Stimulated activated CD4-positive, alpha-beta T cell treated with anti-CD3 and anti-CD28 coated beads, Interleukin-4, amount 100 ng/mL, for 48 hours (primary cell): Measurements from ENCODE around the gene UBIAD1.
"Not testable (repeated sequence)": the region's sequence is repeated elsewhere in the genome, so short reads cannot be mapped to it uniquely, and the experiment has no call there.

ENCODE experiments used
- DNase-seq, 2 donors: peaks; one replicate each; pipeline ENCODE4 v3.0.0-alpha.2; 2020; ENCODE audit warnings: low read depth in 2 of 2

The UBIAD1 gene

GRCh38 chr1:11279630-11280029 is 6.6 kb downstream of the UBIAD1 start:
- no peak for DNase-seq

GRCh38 chr1:11280719-11281376 is 7.8 kb downstream of the UBIAD1 start:
- DNase-seq, result no peak

GRCh38 chr1:11281518-11282331 is 8.7 kb downstream of the UBIAD1 start:
- DNase-seq, result no peak

- DNase-seq, result no peak
Measured at GRCh38 chr1:11283151-11283550, 10.2 kb downstream of the UBIAD1 start.

GRCh38 chr1:11284784-11285183 is 11.8 kb downstream of the UBIAD1 start:
- DNase-seq, result no peak

- no peak for DNase-seq
Measured at GRCh38 chr1:11285883-11286734, 13.1 kb downstream of the UBIAD1 start.

GRCh38 chr1:11286735-11287410 is 13.9 kb downstream of the UBIAD1 start:
- DNase-seq, result no peak

- no peak for DNase-seq
Measured at GRCh38 chr1:11289064-11289463, 16.1 kb downstream of the UBIAD1 start.

GRCh38 chr1:11291049-11291448 is 18.1 kb downstream of the UBIAD1 start:
- DNase-seq, result no peak

GRCh38 chr1:11293856-11294255 is 20.9 kb downstream of the UBIAD1 start:
- no peak for DNase-seq

- DNase-seq, result no peak
Measured at GRCh38 chr1:11294951-11295350, 22.0 kb downstream of the UBIAD1 start.

GRCh38 chr1:11295905-11296304 is 22.9 kb downstream of the UBIAD1 start:
- DNase-seq, result no peak

GRCh38 chr1:11297774-11298173 is 24.8 kb downstream of the UBIAD1 start:
- DNase-seq, result not testable (repeated sequence)

- DNase-seq, result no peak
Measured at GRCh38 chr1:11298390-11299224, 25.6 kb downstream of the UBIAD1 start.

- no peak for DNase-seq
Measured at GRCh38 chr1:11299225-11299574, 26.2 kb downstream of the UBIAD1 start.

GRCh38 chr1:11301601-11302000 is 28.6 kb downstream of the UBIAD1 start:
- DNase-seq, result no peak

GRCh38 chr1:11302366-11302765 is 29.4 kb downstream of the UBIAD1 start:
- DNase-seq, result no peak

- DNase-seq, result not testable (repeated sequence)
Measured at GRCh38 chr1:11305516-11305915, 32.5 kb downstream of the UBIAD1 start.

GRCh38 chr1:11307852-11308251 is 34.9 kb downstream of the UBIAD1 start:
- DNase-seq, result no peak

- no peak for DNase-seq
Measured at GRCh38 chr1:11308699-11309224, 35.8 kb downstream of the UBIAD1 start.

- no peak for DNase-seq
Measured at GRCh38 chr1:11309385-11309784, 36.4 kb downstream of the UBIAD1 start.
